Ovary (tissue), 3 donors: Measurements from ENCODE around the gene MBNL1.

Source experiments
- CTCF ChIP-seq, 3 donors: fragments of 450-650 bp in 2 of 3; fragments of 200-600 bp in 1 of 3; IDR thresholded peaks; one replicate each; pipeline versions ENCODE4 v1.5.1 to v1.8.0; 2016 to 2022; ENCODE audit warnings: antibody characterized with exemption in 3 of 3, mild to moderate bottlenecking in 1 of 3
- EP300 ChIP-seq: sonication (generic); formaldehyde crosslinking; IDR thresholded peaks from one replicate; pipeline ENCODE4 v1.6.1; 2017; ENCODE audit warnings: antibody characterized with exemption
- POLR2A ChIP-seq: fragments of 450-650 bp; IDR thresholded peaks from one replicate; pipeline ENCODE4 v1.6.1; 2017; ENCODE audit warnings: antibody characterized with exemption, mild to moderate bottlenecking, moderate library complexity
- donor health status: DM: no; HTN: no; CAD: no.

DNA sequence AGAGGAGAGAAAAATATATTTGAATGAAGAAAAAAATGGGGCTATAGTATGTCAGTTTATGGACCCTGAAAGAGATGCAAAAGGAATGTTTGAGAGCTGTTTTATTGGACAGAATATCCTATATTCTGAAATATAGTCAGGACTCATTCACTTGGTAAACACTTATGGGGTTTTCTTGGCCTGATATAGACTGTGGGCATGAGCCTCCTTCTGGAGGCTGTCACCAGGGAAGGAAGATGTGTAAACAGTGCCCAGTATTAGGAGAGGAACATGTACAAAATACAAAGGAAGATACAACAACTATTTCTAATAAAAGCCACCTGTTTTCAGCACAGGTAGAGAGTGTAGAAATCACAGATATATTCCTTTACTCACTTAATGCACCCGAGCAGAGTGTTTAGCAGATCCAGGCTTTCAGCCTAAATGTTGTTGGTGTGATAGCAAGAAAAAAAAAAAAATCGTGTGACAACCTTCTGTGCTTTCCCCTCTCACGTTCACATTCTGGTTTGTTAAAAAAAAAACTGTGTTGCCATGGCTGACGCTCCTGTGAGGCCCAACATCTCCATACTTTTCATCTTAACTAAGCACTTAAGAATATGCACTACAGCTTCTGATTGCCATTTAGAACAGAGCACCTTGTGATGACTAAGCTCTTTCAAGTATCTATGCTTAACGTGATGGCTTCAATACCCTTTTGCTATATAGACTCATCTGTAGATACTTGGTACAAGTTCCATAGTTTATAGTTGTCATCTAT, 134.1 kb downstream of the MBNL1 start:
- no peak for TF ChIP-seq CTCF (IDR thresholded peaks at IDR 0.05)
- no peak for TF ChIP-seq POLR2A
- no peak for TF ChIP-seq EP300
